Liver (tissue), 9 donors: Measurements from ENCODE around the gene ATPAF1. TPM values are rescaled to one million over a fixed set of nuclear protein-coding genes. Genes with fewer than 3 reads are reported as not detected.

Experiments used
- DNase-seq: peaks from one replicate; pipeline ENCODE4 v3.0.0-alpha.2; 2017; ENCODE audit warnings: low spot score
- H3K27ac ChIP-seq, 2 donors: one replicate each; pipeline ENCODE4 v1.7.0; 2013; ENCODE audit warnings: inconsistent platforms in 2 of 2, low read length in 2 of 2, control low read depth in 1 of 2, low read depth in 1 of 2, mild to moderate bottlenecking in 1 of 2
- H3K27me3 ChIP-seq, 4 donors: one replicate each; pipeline versions ENCODE4 v1.6.1 to v1.7.0; 2013; ENCODE audit warnings: low read length in 3 of 4, inconsistent platforms in 1 of 4, mild to moderate bottlenecking in 1 of 4, moderate library complexity in 1 of 4; ENCODE audit not compliant: control insufficient read depth in 4 of 4, insufficient read depth in 4 of 4
- H3K36me3 ChIP-seq, 4 donors: one replicate each; pipeline versions ENCODE4 v1.6.1 to v1.7.0; 2013; ENCODE audit warnings: low read length in 3 of 4, mild to moderate bottlenecking in 3 of 4, low read depth in 1 of 4, moderate library complexity in 1 of 4; ENCODE audit not compliant: control insufficient read depth in 4 of 4, insufficient read depth in 3 of 4
- H3K4me1 ChIP-seq, 4 donors: one replicate each; pipeline versions ENCODE4 v1.6.1 to v1.7.0; 2013; ENCODE audit warnings: low read length in 3 of 4, mild to moderate bottlenecking in 3 of 4, moderate library complexity in 1 of 4; ENCODE audit not compliant: control insufficient read depth in 4 of 4, insufficient read depth in 4 of 4
- H3K4me3 ChIP-seq, 3 donors: one replicate each; pipeline versions ENCODE4 v1.6.1 to v1.7.0; 2013; ENCODE audit warnings: low read length in 3 of 3, control low read depth in 1 of 3, low read depth in 1 of 3, mild to moderate bottlenecking in 1 of 3
- H3K9ac ChIP-seq, 2 donors: one replicate each; pipeline ENCODE4 v1.7.0; 2013; ENCODE audit warnings: low read length in 2 of 2, mild to moderate bottlenecking in 2 of 2, moderate library complexity in 2 of 2, control low read depth in 1 of 2, low read depth in 1 of 2
- H3K9me3 ChIP-seq, 4 donors: one replicate each; pipeline versions ENCODE4 v1.6.1 to v1.7.0; 2013; ENCODE audit warnings: low read length in 3 of 4; ENCODE audit not compliant: control insufficient read depth in 4 of 4
- EGR1 ChIP-seq, 2 donors: IDR thresholded peaks; 2 replicates each; pipeline ENCODE4 v1.6.1; 2016 to 2018; ENCODE audit warnings: antibody characterized with exemption in 2 of 2, low read depth in 2 of 2
- FOXA1 ChIP-seq: IDR thresholded peaks from 2 replicates; pipeline ENCODE4 v1.6.1; 2016; ENCODE audit warnings: antibody characterized with exemption
- FOXA2 ChIP-seq: IDR thresholded peaks from 2 replicates; pipeline ENCODE4 v1.6.1; 2016; ENCODE audit warnings: antibody characterized with exemption
- GABPA ChIP-seq, 2 donors: IDR thresholded peaks in 1 of 2; conservative IDR thresholded peaks in 1 of 2; 2 replicates each; pipeline ENCODE4 v1.6.1; 2016; ENCODE audit warnings: antibody characterized with exemption in 2 of 2, mild to moderate bottlenecking in 1 of 2, moderate library complexity in 1 of 2
- HNF4A ChIP-seq, 2 donors: conservative IDR thresholded peaks; 2 replicates each; pipeline ENCODE4 v1.6.1; 2016; ENCODE audit warnings: antibody characterized with exemption in 2 of 2, mild to moderate bottlenecking in 2 of 2
- HNF4G ChIP-seq: IDR thresholded peaks from 2 replicates; pipeline ENCODE4 v1.6.1; 2016; ENCODE audit warnings: antibody characterized with exemption
- JUND ChIP-seq, 2 donors: IDR thresholded peaks; 2 replicates each; pipeline ENCODE4 v1.6.1; 2016; ENCODE audit warnings: antibody characterized with exemption in 2 of 2
- NR2F2 ChIP-seq: IDR thresholded peaks from 2 replicates; pipeline ENCODE4 v1.6.1; 2016; ENCODE audit warnings: antibody characterized with exemption
- RAD21 ChIP-seq, 2 donors: IDR thresholded peaks; 2 replicates each; pipeline ENCODE4 v1.6.1; 2016; ENCODE audit warnings: antibody characterized with exemption in 2 of 2, mild to moderate bottlenecking in 2 of 2
- RXRA ChIP-seq, 2 donors: IDR thresholded peaks; 2 replicates each; pipeline ENCODE4 v1.6.1; 2017 to 2018; ENCODE audit warnings: antibody characterized with exemption in 2 of 2, mild to moderate bottlenecking in 1 of 2
- SP1 ChIP-seq: IDR thresholded peaks from 2 replicates; pipeline ENCODE4 v1.6.1; 2018; ENCODE audit warnings: antibody characterized with exemption, mild to moderate bottlenecking
- TAF1 ChIP-seq: conservative IDR thresholded peaks from 2 replicates; pipeline ENCODE4 v1.6.1; 2016; ENCODE audit warnings: antibody characterized with exemption, mild to moderate bottlenecking
- YY1 ChIP-seq: IDR thresholded peaks from 2 replicates; pipeline ENCODE4 v1.6.1; 2016; ENCODE audit warnings: antibody characterized with exemption, mild to moderate bottlenecking
- WGBS: extraction: QIAGEN DNeasy Blood & Tissue Kit; methylation state at CpG from one replicate; pipeline ENCODE4 v1.1.7; 2013; 5-methylcytosine and 5-hydroxymethylcytosine counted together
- polyA plus RNA-seq, 2 donors: library from polyadenylated mRNA; stranded (reverse) in 1 of 2; unstranded in 1 of 2; fragments of 200-250 nt in 1 of 2; fragments of >200 nt in 1 of 2; fragmentation: Nextera tagmentation in 1 of 2; extraction: Ambion mirVana in 1 of 2; gene quantifications; one replicate each; pipeline versions ENCODE4 v1.2.1 to v1.2.3, GENCODE V29; 2013 to 2015
- total RNA-seq, 2 donors: library from RNA; depleted of rRNA; stranded (reverse); fragments of >200 nt; gene quantifications; one replicate each; pipeline ENCODE4 v1.2.3, GENCODE V29; 2014
- TF ChIP-seq, protein P1 (sequence below): IDR thresholded peaks from 2 replicates; pipeline ENCODE4 v1.6.1; 2016; ENCODE audit warnings: antibody characterized with exemption
- TF ChIP-seq, protein P2 (sequence below): IDR thresholded peaks from 2 replicates; pipeline ENCODE4 v1.6.1; 2016; ENCODE audit warnings: antibody characterized with exemption
- TF ChIP-seq, protein P3 (sequence below): IDR thresholded peaks from 2 replicates; pipeline ENCODE4 v1.6.1; 2016; ENCODE audit warnings: antibody characterized with exemption
- TF ChIP-seq, protein P4 (sequence below): IDR thresholded peaks from 2 replicates; pipeline ENCODE4 v1.6.1; 2016; ENCODE audit warnings: antibody characterized with exemption, mild to moderate bottlenecking
- TF ChIP-seq, protein P5 (sequence below): fragments of 150-350 bp; IDR thresholded peaks from 2 replicates; pipeline ENCODE4 v1.5.1; 2017; ENCODE audit warnings: improper control_type of control experiment, low read depth, low read length; ENCODE audit not compliant: missing input control
- donor health status: healthy.
- donor health status: healthy.
- donor health status: healthy.
- donor health status: healthy.
- donor health status: healthy.

Gene ATPAF1
- total and polyA plus RNA-seq, 4 donors = 35.3 to 54.1 (median 37.0) TPM

DNA sequence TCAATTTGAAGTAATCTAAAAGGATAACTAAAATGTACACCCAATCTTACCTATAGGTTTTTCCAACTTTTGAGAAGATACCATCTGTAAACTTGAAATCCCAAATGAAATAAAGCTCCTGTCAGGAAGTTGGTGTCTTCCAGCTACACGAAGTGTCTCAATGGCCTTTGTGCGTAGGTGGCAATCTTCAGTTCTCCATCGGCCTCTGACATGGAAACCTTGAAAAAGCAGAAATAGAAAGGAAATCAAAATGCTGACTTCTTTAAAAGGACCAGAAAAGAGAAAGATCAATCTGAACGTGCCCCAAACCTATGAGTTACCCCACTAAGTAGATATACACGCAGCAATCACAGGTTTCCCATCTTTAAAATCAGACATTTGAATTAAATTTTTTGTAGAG, 74.1 kb downstream of the ATPAF1 start:
- H3K27ac ChIP-seq = peak overlapping the region in 1 of 2 donors; percentile 46
- peaks cover 16 to 46% (median 40%) of the 10 kb centered on the region in 4 donors for H3K36me3 ChIP-seq
- H3K9me3 ChIP-seq = peaks cover 0 to 4% (median 0%) of the 10 kb centered on the region in 4 donors
- no peaks in the 10 kb centered on the region for H3K4me1 ChIP-seq
- WGBS = 86% methylated on average over 5 of the region's 5 CpGs
- H3K27me3 ChIP-seq = no peaks in the 10 kb centered on the region
- no peak overlapping the region for H3K4me3 ChIP-seq
- no peak for DNase-seq
- H3K9ac ChIP-seq = no peak overlapping the region
- TF ChIP-seq, protein P1, sequence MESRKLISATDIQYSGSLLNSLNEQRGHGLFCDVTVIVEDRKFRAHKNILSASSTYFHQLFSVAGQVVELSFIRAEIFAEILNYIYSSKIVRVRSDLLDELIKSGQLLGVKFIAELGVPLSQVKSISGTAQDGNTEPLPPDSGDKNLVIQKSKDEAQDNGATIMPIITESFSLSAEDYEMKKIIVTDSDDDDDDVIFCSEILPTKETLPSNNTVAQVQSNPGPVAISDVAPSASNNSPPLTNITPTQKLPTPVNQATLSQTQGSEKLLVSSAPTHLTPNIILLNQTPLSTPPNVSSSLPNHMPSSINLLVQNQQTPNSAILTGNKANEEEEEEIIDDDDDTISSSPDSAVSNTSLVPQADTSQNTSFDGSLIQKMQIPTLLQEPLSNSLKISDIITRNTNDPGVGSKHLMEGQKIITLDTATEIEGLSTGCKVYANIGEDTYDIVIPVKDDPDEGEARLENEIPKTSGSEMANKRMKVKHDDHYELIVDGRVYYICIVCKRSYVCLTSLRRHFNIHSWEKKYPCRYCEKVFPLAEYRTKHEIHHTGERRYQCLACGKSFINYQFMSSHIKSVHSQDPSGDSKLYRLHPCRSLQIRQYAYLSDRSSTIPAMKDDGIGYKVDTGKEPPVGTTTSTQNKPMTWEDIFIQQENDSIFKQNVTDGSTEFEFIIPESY = no peak
- TF ChIP-seq, protein P2, sequence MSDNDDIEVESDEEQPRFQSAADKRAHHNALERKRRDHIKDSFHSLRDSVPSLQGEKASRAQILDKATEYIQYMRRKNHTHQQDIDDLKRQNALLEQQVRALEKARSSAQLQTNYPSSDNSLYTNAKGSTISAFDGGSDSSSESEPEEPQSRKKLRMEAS = no peak
- TF ChIP-seq NR2F2 (no peak), TAF1 (no peak), EGR1 (IDR thresholded peaks at IDR 0.05; ENCODE audit: low read depth in 2 of 2) (no peak), GABPA (IDR thresholded peaks at IDR 0.05 in 1 of 2, conservative IDR thresholded peaks at IDR 0.05 in 1 of 2) (no peak), FOXA2 (no peak), FOXA1 (no peak), SP1 (no peak), HNF4G (no peak), JUND (IDR thresholded peaks at IDR 0.05) (no peak), YY1 (no peak), HNF4A (conservative IDR thresholded peaks at IDR 0.05) (no peak)
- TF ChIP-seq, protein P3, sequence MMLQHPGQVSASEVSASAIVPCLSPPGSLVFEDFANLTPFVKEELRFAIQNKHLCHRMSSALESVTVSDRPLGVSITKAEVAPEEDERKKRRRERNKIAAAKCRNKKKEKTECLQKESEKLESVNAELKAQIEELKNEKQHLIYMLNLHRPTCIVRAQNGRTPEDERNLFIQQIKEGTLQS = no peak
- TF ChIP-seq, protein P4, sequence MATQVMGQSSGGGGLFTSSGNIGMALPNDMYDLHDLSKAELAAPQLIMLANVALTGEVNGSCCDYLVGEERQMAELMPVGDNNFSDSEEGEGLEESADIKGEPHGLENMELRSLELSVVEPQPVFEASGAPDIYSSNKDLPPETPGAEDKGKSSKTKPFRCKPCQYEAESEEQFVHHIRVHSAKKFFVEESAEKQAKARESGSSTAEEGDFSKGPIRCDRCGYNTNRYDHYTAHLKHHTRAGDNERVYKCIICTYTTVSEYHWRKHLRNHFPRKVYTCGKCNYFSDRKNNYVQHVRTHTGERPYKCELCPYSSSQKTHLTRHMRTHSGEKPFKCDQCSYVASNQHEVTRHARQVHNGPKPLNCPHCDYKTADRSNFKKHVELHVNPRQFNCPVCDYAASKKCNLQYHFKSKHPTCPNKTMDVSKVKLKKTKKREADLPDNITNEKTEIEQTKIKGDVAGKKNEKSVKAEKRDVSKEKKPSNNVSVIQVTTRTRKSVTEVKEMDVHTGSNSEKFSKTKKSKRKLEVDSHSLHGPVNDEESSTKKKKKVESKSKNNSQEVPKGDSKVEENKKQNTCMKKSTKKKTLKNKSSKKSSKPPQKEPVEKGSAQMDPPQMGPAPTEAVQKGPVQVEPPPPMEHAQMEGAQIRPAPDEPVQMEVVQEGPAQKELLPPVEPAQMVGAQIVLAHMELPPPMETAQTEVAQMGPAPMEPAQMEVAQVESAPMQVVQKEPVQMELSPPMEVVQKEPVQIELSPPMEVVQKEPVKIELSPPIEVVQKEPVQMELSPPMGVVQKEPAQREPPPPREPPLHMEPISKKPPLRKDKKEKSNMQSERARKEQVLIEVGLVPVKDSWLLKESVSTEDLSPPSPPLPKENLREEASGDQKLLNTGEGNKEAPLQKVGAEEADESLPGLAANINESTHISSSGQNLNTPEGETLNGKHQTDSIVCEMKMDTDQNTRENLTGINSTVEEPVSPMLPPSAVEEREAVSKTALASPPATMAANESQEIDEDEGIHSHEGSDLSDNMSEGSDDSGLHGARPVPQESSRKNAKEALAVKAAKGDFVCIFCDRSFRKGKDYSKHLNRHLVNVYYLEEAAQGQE = no peak
- TF ChIP-seq, protein P5, sequence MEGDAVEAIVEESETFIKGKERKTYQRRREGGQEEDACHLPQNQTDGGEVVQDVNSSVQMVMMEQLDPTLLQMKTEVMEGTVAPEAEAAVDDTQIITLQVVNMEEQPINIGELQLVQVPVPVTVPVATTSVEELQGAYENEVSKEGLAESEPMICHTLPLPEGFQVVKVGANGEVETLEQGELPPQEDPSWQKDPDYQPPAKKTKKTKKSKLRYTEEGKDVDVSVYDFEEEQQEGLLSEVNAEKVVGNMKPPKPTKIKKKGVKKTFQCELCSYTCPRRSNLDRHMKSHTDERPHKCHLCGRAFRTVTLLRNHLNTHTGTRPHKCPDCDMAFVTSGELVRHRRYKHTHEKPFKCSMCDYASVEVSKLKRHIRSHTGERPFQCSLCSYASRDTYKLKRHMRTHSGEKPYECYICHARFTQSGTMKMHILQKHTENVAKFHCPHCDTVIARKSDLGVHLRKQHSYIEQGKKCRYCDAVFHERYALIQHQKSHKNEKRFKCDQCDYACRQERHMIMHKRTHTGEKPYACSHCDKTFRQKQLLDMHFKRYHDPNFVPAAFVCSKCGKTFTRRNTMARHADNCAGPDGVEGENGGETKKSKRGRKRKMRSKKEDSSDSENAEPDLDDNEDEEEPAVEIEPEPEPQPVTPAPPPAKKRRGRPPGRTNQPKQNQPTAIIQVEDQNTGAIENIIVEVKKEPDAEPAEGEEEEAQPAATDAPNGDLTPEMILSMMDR = no peak

DNA sequence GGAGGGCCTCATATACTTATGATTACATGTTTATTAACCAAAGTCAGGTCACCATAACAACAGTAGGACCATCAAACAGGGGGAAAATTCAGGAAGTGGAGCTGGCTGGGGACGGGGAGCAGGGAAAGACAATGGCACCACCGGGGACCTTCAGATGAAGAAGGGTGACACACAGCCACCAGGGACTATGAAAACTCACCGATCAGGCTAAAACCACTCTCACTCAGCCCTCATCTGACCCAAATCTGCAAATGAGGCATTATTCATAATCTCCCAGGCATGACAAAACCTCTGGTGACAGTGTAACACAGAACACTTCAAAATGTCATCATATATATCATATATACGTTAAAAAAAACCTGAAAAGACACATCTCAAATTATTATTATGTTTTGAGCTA, 75.3 kb downstream of the ATPAF1 start:
- WGBS = 92% methylated on average over 4 of the region's 4 CpGs
- H3K27me3 ChIP-seq = no peaks in the 10 kb centered on the region
- no peak overlapping the region for H3K27ac ChIP-seq
- H3K4me1 ChIP-seq = no peaks in the 10 kb centered on the region
- H3K36me3 ChIP-seq = peaks cover 17 to 50% (median 44%) of the 10 kb centered on the region in 4 donors
- H3K9me3 ChIP-seq = peaks cover 0 to 4% (median 0%) of the 10 kb centered on the region in 4 donors
- no peak for TF ChIP-seq YY1
- TF ChIP-seq GABPA (IDR thresholded peaks at IDR 0.05 in 1 of 2, conservative IDR thresholded peaks at IDR 0.05 in 1 of 2) = no peak
- TF ChIP-seq, protein P3 = no peak
- no peak for TF ChIP-seq RXRA (IDR thresholded peaks at IDR 0.05)
- TF ChIP-seq FOXA1 = no peak
- TF ChIP-seq, protein P2 = no peak
- TF ChIP-seq SP1 = no peak
- no peak for TF ChIP-seq RAD21 (IDR thresholded peaks at IDR 0.05)
- TF ChIP-seq, protein P1 = no peak
- no peak overlapping the region for H3K9ac ChIP-seq
- no peak for DNase-seq
- H3K4me3 ChIP-seq = no peak overlapping the region
